Spleen (tissue), 11 donors: ENCODE data around the gene STEAP3. TPM values are rescaled to one million over a fixed set of nuclear protein-coding genes. Genes with fewer than 3 reads are reported as not detected.

Source experiments
- DNase-seq: peaks from one replicate; pipeline ENCODE4 v3.0.0-alpha.2; 2020
- H3K27ac ChIP-seq, 8 donors: fragments of 200-600 bp; sonication (generic) in 7 of 8; 1 replicate in 4 of 8; 2 replicates in 4 of 8; pipeline versions ENCODE4 v1.5.0 to v1.8.0; 2016 to 2021; ENCODE audit warnings: inconsistent platforms in 4 of 8, mild to moderate bottlenecking in 4 of 8, moderate library complexity in 1 of 8
- H3K27me3 ChIP-seq, 7 donors: fragments of 200-600 bp; sonication (generic) in 6 of 7; replicated peaks in 1 of 7; 1 replicate in 4 of 7; 2 replicates in 3 of 7; pipeline versions ENCODE4 v1.5.0 to v1.8.0; 2016 to 2021; ENCODE audit warnings: inconsistent platforms in 3 of 7, mild to moderate bottlenecking in 1 of 7
- H3K36me3 ChIP-seq, 6 donors: fragments of 200-600 bp; sonication (generic) in 5 of 6; 1 replicate in 4 of 6; 2 replicates in 2 of 6; pipeline versions ENCODE4 v1.5.0 to v1.8.0; 2016 to 2021; ENCODE audit warnings: inconsistent platforms in 2 of 6
- H3K4me1 ChIP-seq, 6 donors: fragments of 200-600 bp; sonication (generic) in 5 of 6; 1 replicate in 3 of 6; 2 replicates in 3 of 6; pipeline versions ENCODE4 v1.5.0 to v1.8.0; 2016 to 2021; ENCODE audit warnings: inconsistent platforms in 3 of 6
- H3K4me3 ChIP-seq, 8 donors: fragments of 200-600 bp; sonication (generic) in 7 of 8; 1 replicate in 4 of 8; 2 replicates in 4 of 8; pipeline versions ENCODE4 v1.5.0 to v1.8.0; 2016 to 2021; ENCODE audit warnings: inconsistent platforms in 4 of 8, mild to moderate bottlenecking in 4 of 8, moderate library complexity in 2 of 8
- H3K9me3 ChIP-seq, 8 donors: fragments of 200-600 bp; sonication (generic) in 7 of 8; 1 replicate in 4 of 8; 2 replicates in 4 of 8; pipeline versions ENCODE4 v1.5.0 to v1.8.0; 2016 to 2021; ENCODE audit warnings: inconsistent platforms in 4 of 8
- POLR2A ChIP-seq, 3 donors: fragments of 450-650 bp; IDR thresholded peaks; one replicate each; pipeline ENCODE4 v1.5.1; 2017; ENCODE audit warnings: antibody characterized with exemption in 3 of 3, mild to moderate bottlenecking in 1 of 3
- POLR2AphosphoS5 ChIP-seq, 3 donors: sonication (generic); formaldehyde crosslinking; IDR thresholded peaks; one replicate each; pipeline ENCODE4 v1.5.1; 2017; ENCODE audit warnings: antibody characterized with exemption in 3 of 3
- WGBS, 5 donors: extraction: QIAGEN DNeasy Blood & Tissue Kit in 3 of 5; methylation state at CpG; one replicate each; pipeline versions ENCODE4 v1.1.5 to v1.1.7; 2013 to 2018; 5-methylcytosine and 5-hydroxymethylcytosine counted together
- intact Hi-C: fragments of 100-400 bp; cut with DNase I; formaldehyde crosslinking; loops from one replicate; pipeline ENCODE4 v1.15.0; 2023; ENCODE audit warnings: low total_unique reads
- polyA plus RNA-seq, 3 donors: library from polyadenylated mRNA; stranded (reverse); fragments of 200-250 nt; gene quantifications; one replicate each; pipeline ENCODE4 v1.2.1, GENCODE V29; 2013
- total RNA-seq, 7 donors: library from RNA; depleted of rRNA in 3 of 7; stranded (reverse); fragments of >200 nt in 3 of 7; fragmentation: NEBNext Ultra II Directional in 4 of 7; extraction: Animal tissue kit (Norgen Biotek cat#: 25700) in 4 of 7; gene quantifications; one replicate each; pipeline versions ENCODE4 v1.1.0 to v1.2.1, GENCODE V29; 2016 to 2021
- TF ChIP-seq, protein P1 (sequence below), 11 experiments: fragments of 200-600 bp in 7 of 11; fragments of 450-650 bp in 4 of 11; sonication (generic) in 4 of 11; IDR thresholded peaks in 8 of 11; conservative IDR thresholded peaks in 3 of 11; 1 replicate in 7 of 11; 2 replicates in 4 of 11; pipeline versions ENCODE4 v1.4.0 to v1.8.0; 2016 to 2021; ENCODE audit warnings: antibody characterized with exemption in 11 of 11, inconsistent platforms in 4 of 11, mild to moderate bottlenecking in 1 of 11
- donor health status: healthy with polysubstance abuse.
- donor health status: DM: no; HTN: no; CAD: no; lungs with moderate emphysema.
- donor health status: DM: no; HTN: no; CAD: no.
- donor health status: Bipolar disorder and iron deficiency.
- donor health status: healthy.
- donor health status: DM: no; HTN: no; CAD: no.
- donor health status: DM: yes; HTN: yes; CAD: no.

STEAP3 gene
- total and polyA plus RNA-seq, 10 donors: 0.26 to 3.6 (median 1.5) TPM

DNA sequence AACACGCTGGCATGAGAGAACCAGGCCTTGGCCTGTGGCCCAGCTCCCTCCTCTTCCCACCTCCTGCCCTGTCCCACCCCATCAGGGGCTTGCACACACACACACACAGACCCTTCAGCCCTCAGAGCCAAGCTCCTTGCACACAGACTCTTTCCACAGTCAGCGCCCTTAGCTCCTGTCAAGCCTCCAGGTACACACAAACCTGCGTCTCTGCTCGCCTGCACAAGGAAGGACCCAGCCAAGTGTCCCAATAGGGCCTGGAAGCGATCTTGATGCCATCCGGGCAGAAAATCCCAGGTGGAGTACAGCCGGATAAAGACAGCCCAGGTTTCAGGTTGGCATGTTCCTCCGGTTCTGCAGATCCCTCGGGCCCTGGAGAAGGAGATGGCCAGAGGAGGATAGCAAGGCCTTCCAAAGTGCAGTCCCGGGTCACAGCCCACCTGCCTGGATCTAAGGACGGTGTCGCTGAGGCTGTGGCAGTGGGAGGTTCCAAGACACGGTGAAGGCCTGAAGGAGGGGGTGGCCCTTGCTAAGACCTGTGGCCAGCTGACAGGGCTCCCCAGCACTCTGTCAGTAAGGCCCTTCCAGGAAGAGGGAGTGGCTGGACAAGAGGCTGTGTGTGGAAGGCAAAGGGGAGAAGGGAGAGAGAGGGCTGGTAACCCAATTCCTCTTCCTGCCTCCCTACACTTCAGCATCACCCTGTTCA lies 18.5 kb upstream of the STEAP3 start:
- Histone ChIP-seq H3K9me3 (no peaks in the 10 kb centered on the region), H3K27ac (no peak overlapping the region), H3K4me3 (no peak overlapping the region), H3K36me3 (no peaks in the 10 kb centered on the region), H3K27me3 (peaks cover 0 to 11% (median 0%) of the 10 kb centered on the region in 7 donors), H3K4me1 (no peaks in the 10 kb centered on the region)
- no peak for TF ChIP-seq POLR2AphosphoS5 (IDR thresholded peaks at IDR 0.05)
- TF ChIP-seq POLR2A (IDR thresholded peaks at IDR 0.05): no peak
- TF ChIP-seq, protein P1, sequence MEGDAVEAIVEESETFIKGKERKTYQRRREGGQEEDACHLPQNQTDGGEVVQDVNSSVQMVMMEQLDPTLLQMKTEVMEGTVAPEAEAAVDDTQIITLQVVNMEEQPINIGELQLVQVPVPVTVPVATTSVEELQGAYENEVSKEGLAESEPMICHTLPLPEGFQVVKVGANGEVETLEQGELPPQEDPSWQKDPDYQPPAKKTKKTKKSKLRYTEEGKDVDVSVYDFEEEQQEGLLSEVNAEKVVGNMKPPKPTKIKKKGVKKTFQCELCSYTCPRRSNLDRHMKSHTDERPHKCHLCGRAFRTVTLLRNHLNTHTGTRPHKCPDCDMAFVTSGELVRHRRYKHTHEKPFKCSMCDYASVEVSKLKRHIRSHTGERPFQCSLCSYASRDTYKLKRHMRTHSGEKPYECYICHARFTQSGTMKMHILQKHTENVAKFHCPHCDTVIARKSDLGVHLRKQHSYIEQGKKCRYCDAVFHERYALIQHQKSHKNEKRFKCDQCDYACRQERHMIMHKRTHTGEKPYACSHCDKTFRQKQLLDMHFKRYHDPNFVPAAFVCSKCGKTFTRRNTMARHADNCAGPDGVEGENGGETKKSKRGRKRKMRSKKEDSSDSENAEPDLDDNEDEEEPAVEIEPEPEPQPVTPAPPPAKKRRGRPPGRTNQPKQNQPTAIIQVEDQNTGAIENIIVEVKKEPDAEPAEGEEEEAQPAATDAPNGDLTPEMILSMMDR (IDR thresholded peaks at IDR 0.05 in 8 of 11, conservative IDR thresholded peaks at IDR 0.05 in 3 of 11): no peak
- intact Hi-C loops: no loop called here
- 81 to 88% (median 86%) methylated on average over 12 to 13 of the region's 13 CpGs for WGBS, 5 donors
- peak; percentile 62 for DNase-seq

DNA sequence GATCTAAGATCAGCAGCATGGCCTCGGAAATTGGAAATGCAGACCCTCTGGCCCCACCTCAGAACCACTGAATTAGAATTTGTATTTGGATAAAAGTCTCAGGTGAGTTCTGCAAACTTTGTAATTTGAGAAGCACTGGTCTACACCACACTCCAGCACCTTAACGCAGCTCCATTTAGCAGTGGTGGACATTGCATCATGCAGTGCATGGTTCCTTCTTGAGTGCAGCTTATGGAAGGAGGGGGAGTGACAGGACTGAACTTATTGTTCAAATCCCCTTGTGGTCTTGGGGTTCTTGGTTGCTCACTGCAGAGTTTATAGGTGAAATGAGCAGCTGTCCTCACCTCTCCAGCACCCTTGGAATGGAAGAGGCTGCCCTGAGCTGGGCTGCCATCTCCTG lies 17.4 kb upstream of the STEAP3 start:
- no peaks in the 10 kb centered on the region for H3K9me3 ChIP-seq
- H3K27ac ChIP-seq: no peak overlapping the region
- peaks cover 0 to under 1% (median 0%) of the 10 kb centered on the region in 7 donors for H3K27me3 ChIP-seq
- TF ChIP-seq, protein P1 (IDR thresholded peaks at IDR 0.05 in 8 of 11, conservative IDR thresholded peaks at IDR 0.05 in 3 of 11): no peak
- no peak for TF ChIP-seq POLR2AphosphoS5 (IDR thresholded peaks at IDR 0.05)
- TF ChIP-seq POLR2A (IDR thresholded peaks at IDR 0.05): no peak
- no peaks in the 10 kb centered on the region for H3K36me3 ChIP-seq
- no peak overlapping the region for H3K4me3 ChIP-seq
- 73 to 87% (median 78%) methylated on average over 2 of the region's 2 CpGs for WGBS, 5 donors
- H3K4me1 ChIP-seq: no peaks in the 10 kb centered on the region
- no peak for DNase-seq
- intact Hi-C loops: no loop called here

DNA sequence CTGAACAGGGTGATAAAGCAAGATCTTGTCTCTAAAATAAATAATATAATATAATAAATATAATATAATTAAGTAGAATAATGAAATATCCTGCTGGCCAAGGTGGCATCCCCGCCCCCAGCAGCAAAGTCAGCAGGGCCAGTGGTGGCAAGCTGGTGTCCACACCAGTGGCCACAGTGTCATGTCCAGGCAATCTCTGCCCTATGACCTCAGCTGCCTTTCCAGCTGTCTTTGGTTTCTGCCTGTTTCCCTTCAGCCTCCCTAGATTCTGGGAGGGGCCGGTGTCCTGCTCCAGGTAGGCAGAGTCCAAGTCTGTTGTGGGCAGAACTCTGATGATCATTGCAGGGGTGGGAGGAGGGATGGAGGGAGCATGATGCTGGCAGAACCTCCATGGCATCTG lies 16.2 kb upstream of the STEAP3 start:
- peak; percentile 33 for DNase-seq
- Histone ChIP-seq H3K9me3 (no peaks in the 10 kb centered on the region), H3K27ac (no peak overlapping the region), H3K4me1 (no peaks in the 10 kb centered on the region), H3K36me3 (no peaks in the 10 kb centered on the region), H3K4me3 (no peak overlapping the region), H3K27me3 (no peaks in the 10 kb centered on the region)
- WGBS, 5 donors: 58 to 88% (median 68%) methylated on average over 2 of the region's 2 CpGs
- intact Hi-C loops: no loop called here
- TF ChIP-seq, protein P1 (IDR thresholded peaks at IDR 0.05 in 8 of 11, conservative IDR thresholded peaks at IDR 0.05 in 3 of 11): no peak
- TF ChIP-seq POLR2AphosphoS5 (IDR thresholded peaks at IDR 0.05) (no peak), POLR2A (IDR thresholded peaks at IDR 0.05) (no peak)

DNA sequence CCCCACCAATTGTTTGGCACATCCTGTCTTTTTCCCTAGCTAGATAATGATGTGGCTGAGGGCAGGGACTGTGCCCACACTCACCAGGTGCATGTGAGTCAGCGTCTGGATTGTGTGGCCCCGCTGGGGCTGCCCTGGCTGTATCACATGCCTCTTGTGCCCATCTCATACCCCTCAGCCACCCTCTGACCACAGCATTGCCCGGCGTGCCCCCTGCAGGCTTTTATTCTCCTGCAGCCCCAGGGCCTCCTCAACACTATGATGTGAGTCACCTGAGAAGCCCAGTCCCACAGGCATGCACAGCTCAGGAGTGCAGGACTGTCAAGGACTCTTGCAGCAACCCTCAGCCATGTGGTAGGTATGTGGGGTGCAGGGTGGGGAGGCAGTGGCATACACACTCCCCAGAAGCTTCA lies 14.8 kb upstream of the STEAP3 start:
- 51 to 75% (median 69%) methylated on average over 3 to 4 of the region's 4 CpGs for WGBS, 5 donors
- Histone ChIP-seq H3K4me1 (no peaks in the 10 kb centered on the region), H3K36me3 (no peaks in the 10 kb centered on the region), H3K27me3 (no peaks in the 10 kb centered on the region), H3K27ac (no peak overlapping the region), H3K4me3 (no peak overlapping the region), H3K9me3 (no peaks in the 10 kb centered on the region)
- peak; percentile 55 for DNase-seq
- TF ChIP-seq POLR2A (IDR thresholded peaks at IDR 0.05): no peak
- no peak for TF ChIP-seq POLR2AphosphoS5 (IDR thresholded peaks at IDR 0.05)
- TF ChIP-seq, protein P1 (IDR thresholded peaks at IDR 0.05 in 8 of 11, conservative IDR thresholded peaks at IDR 0.05 in 3 of 11): no peak
- intact Hi-C loops: no loop called here
